ENCODE results near the gene EPHA4.

GRCh38 chr2:221415789-221416188 is 156.3 kb downstream of the EPHA4 start:
- TF ChIP-seq POLR2AphosphoS5 (IDR thresholded peaks at IDR 0.05; ENCODE audit: low read depth, low read length) (no peak), POLR2A (IDR thresholded peaks at IDR 0.05; ENCODE audit: low read depth, low read length) (no peak), SPI1 (IDR thresholded peaks at IDR 0.05; ENCODE audit: low read depth, low read length) (peak; percentile 61)
